Kidney (tissue), 14 donors: Measurements from ENCODE around the gene SYTL1. TPM values are rescaled to one million over a fixed set of nuclear protein-coding genes. Genes with fewer than 3 reads are reported as not detected.

Source experiments
- DNase-seq, 5 donors: peaks; one replicate each; pipeline ENCODE4 v3.0.0-alpha.2; 2013 to 2020
- FAIRE-seq: peaks from 2 replicates; lab custom pipeline; 2012; peaks lifted over from hg19 to GRCh38; lab: Jason Lieb, UNC
- H3K27ac ChIP-seq, 2 donors: one replicate each; pipeline ENCODE4 v1.7.0; 2013; ENCODE audit warnings: low read depth in 2 of 2, low read length in 2 of 2, inconsistent platforms in 1 of 2
- H3K27me3 ChIP-seq: one replicate; pipeline ENCODE4 v1.7.1; 2013; ENCODE audit warnings: low read length, inconsistent platforms; ENCODE audit not compliant: control insufficient read depth, insufficient read depth
- H3K36me3 ChIP-seq, 3 donors: one replicate each; pipeline versions ENCODE4 v1.7.0 to v1.7.1; 2013; ENCODE audit warnings: low read length in 3 of 3, control low read depth in 1 of 3, inconsistent platforms in 1 of 3; ENCODE audit not compliant: insufficient read depth in 3 of 3, control insufficient read depth in 2 of 3
- H3K4me1 ChIP-seq, 3 donors: one replicate each; pipeline versions ENCODE4 v1.7.0 to v1.7.1; 2013; ENCODE audit warnings: low read length in 3 of 3, inconsistent platforms in 1 of 3, low read depth in 1 of 3; ENCODE audit not compliant: control insufficient read depth in 2 of 3, insufficient read depth in 2 of 3
- H3K4me3 ChIP-seq, 3 donors: one replicate each; pipeline versions ENCODE4 v1.7.0 to v1.8.1; 2013; ENCODE audit warnings: low read length in 3 of 3, control low read depth in 1 of 3, inconsistent platforms in 1 of 3
- H3K9ac ChIP-seq, 3 donors: one replicate each; pipeline versions ENCODE4 v1.7.0 to v1.7.1; 2013; ENCODE audit warnings: low read length in 3 of 3, control low read depth in 1 of 3, inconsistent platforms in 1 of 3
- H3K9me3 ChIP-seq, 3 donors: one replicate each; pipeline versions ENCODE4 v1.7.0 to v1.7.1; 2013; ENCODE audit warnings: low read length in 3 of 3, control low read depth in 1 of 3, inconsistent platforms in 1 of 3; ENCODE audit not compliant: control insufficient read depth in 2 of 3, insufficient read depth in 1 of 3
- intact Hi-C: fragments of 100-400 bp; cut with DNase I; formaldehyde crosslinking; loops from one replicate; pipeline ENCODE4 v1.11.1; 2022
- polyA plus RNA-seq: library from polyadenylated mRNA; stranded (reverse); fragments of 350-450 nt; fragmentation: Illumina TruSeq; extraction: RNeasy Lipid Tissue Mini Kit (QIAGEN cat#74804); gene quantifications from one replicate; pipeline ENCODE4 v1.2.3, GENCODE V29; 2014; ENCODE audit warnings: low read depth, low replicate concordance; ENCODE audit not compliant: insufficient read depth
- total RNA-seq: library from RNA; stranded (reverse); fragmentation: NEBNext Ultra II Directional; extraction: Animal tissue kit (Norgen Biotek cat#: 25700); gene quantifications from one replicate; pipeline ENCODE4 v1.2.1, GENCODE V29; 2021
- TF ChIP-seq, protein P1 (sequence below): IDR thresholded peaks from 3 replicates; pipeline ENCODE4 v1.5.1; 2012; ENCODE audit warnings: mild to moderate bottlenecking, moderate library complexity, borderline replicate concordance; ENCODE audit not compliant: insufficient read depth; ENCODE audit errors: extremely low read depth
- donor health status: control.
- donor health status: control.
- donor health status: control.
- donor health status: control.
- donor health status: control.
- donor health status: DM: yes; HTN: yes; CAD: no.
- donor health status: Normal renal cell carcinoma (clear cell type).

Gene SYTL1
- total and polyA plus RNA-seq, 2 donors from 2014 or later, result 5.9 to 19.3 TPM

- H3K27me3 ChIP-seq, result no peaks in the 10 kb centered on the region
- no peaks in the 10 kb centered on the region for H3K9me3 ChIP-seq
- DNase-seq (peak in 1 of 5 donors; percentile 66), FAIRE-seq (no peak)
- intact Hi-C loops, result no loop called here
- H3K9ac ChIP-seq, result no peak overlapping the region
- no peak overlapping the region for H3K4me3 ChIP-seq
- H3K27ac ChIP-seq, result no peak overlapping the region
- TF ChIP-seq, protein P1, sequence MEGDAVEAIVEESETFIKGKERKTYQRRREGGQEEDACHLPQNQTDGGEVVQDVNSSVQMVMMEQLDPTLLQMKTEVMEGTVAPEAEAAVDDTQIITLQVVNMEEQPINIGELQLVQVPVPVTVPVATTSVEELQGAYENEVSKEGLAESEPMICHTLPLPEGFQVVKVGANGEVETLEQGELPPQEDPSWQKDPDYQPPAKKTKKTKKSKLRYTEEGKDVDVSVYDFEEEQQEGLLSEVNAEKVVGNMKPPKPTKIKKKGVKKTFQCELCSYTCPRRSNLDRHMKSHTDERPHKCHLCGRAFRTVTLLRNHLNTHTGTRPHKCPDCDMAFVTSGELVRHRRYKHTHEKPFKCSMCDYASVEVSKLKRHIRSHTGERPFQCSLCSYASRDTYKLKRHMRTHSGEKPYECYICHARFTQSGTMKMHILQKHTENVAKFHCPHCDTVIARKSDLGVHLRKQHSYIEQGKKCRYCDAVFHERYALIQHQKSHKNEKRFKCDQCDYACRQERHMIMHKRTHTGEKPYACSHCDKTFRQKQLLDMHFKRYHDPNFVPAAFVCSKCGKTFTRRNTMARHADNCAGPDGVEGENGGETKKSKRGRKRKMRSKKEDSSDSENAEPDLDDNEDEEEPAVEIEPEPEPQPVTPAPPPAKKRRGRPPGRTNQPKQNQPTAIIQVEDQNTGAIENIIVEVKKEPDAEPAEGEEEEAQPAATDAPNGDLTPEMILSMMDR, result no peak
- H3K4me1 ChIP-seq, result peaks cover 0 to 16% (median 6%) of the 10 kb centered on the region in 3 donors
- peaks cover 0 to 20% (median 9%) of the 10 kb centered on the region in 3 donors for H3K36me3 ChIP-seq
These were observed 19.7 kb downstream of the SYTL1 start for GRCh38 chr1:27361553-27361952.

GRCh38 chr1:27363766-27364695 lies 22.2 kb downstream of the SYTL1 start:
- DNase-seq (peak in 1 of 5 donors; percentile 69), FAIRE-seq (no peak)
- Histone ChIP-seq H3K4me3 (no peak overlapping the region), H3K36me3 (peaks cover 0 to 20% (median 9%) of the 10 kb centered on the region in 3 donors), H3K27me3 (no peaks in the 10 kb centered on the region), H3K9ac (no peak overlapping the region), H3K9me3 (no peaks in the 10 kb centered on the region), H3K4me1 (peaks cover 0 to 22% (median 14%) of the 10 kb centered on the region in 3 donors), H3K27ac (no peak overlapping the region)
- intact Hi-C loops, result no loop called here
- TF ChIP-seq, protein P1, result no peak

GRCh38 chr1:27364696-27365371 lies 23.0 kb downstream of the SYTL1 start:
- peak overlapping the region in 1 of 3 donors; percentile 3 for H3K9ac ChIP-seq
- intact Hi-C loops, result no loop called here
- H3K4me3 ChIP-seq, result peak overlapping the region; percentile 58 to 79 (median 77)
- H3K4me1 ChIP-seq, result peaks cover 0 to 21% (median 14%) of the 10 kb centered on the region in 3 donors
- no peak for FAIRE-seq
- peaks cover 0 to 20% (median 9%) of the 10 kb centered on the region in 3 donors for H3K36me3 ChIP-seq
- peak in 1 of 5 donors; percentile 71 for DNase-seq
- H3K9me3 ChIP-seq, result no peaks in the 10 kb centered on the region
- H3K27ac ChIP-seq, result peak overlapping the region; percentile 55 to 92
- H3K27me3 ChIP-seq, result no peaks in the 10 kb centered on the region
- TF ChIP-seq, protein P1, result no peak
